PC-9 (cell line): ENCODE measurements around the gene SGSM1. TPM values are rescaled to one million over a fixed set of nuclear protein-coding genes. Genes with fewer than 3 reads are reported as not detected.

ENCODE experiments used
- BruUV-seq: library from RNA; stranded (reverse); fragments of 400-500 nt; replicated peaks from 2 replicates; lab custom pipeline; 2021; lab: Mats Ljungman, UMichigan
- CTCF ChIA-PET: fragments of 300-600 bp; sonication (Branson Sonifier 250); formaldehyde crosslinking; loops from one replicate; lab custom pipeline; 2022; ENCODE audit warnings: antibody characterized with exemption; lab: Charles Lee
- POLR2A ChIA-PET: fragments of 300-600 bp; sonication (Branson Sonifier 250); formaldehyde crosslinking; loops from one replicate; lab custom pipeline; 2022; ENCODE audit warnings: antibody characterized with exemption; ENCODE audit not compliant: unreplicated experiment; lab: Charles Lee
- DNase-seq, 2 experiments: peaks; one replicate each; pipeline versions ENCODE4 v3.0.0 to v3.0.0-alpha.2; 2015 to 2022; ENCODE audit warnings: mixed read lengths in 1 of 2
- H2AFZ ChIP-seq: fragments of 200-600 bp; sonication (generic); 2 replicates; pipeline ENCODE4 v1.8.1; 2017; ENCODE audit warnings: antibody characterized with exemption
- H3F3A ChIP-seq: fragments of 200-600 bp; sonication (generic); 2 replicates; pipeline ENCODE4 v1.8.1; 2017; ENCODE audit warnings: antibody characterized with exemption, mild to moderate bottlenecking, low read depth; ENCODE audit not compliant: insufficient read depth
- H3K27ac ChIP-seq: fragments of 200-600 bp; sonication (generic); 2 replicates; pipeline ENCODE4 v1.6.1; 2016; ENCODE audit warnings: mixed run types
- H3K27me3 ChIP-seq: fragments of 200-600 bp; sonication (generic); 2 replicates; pipeline ENCODE4 v1.6.1; 2016; ENCODE audit warnings: low read depth, mixed run types; ENCODE audit not compliant: insufficient read depth
- H3K36me3 ChIP-seq: fragments of 200-600 bp; sonication (generic); 2 replicates; pipeline ENCODE4 v1.6.1; 2016; ENCODE audit warnings: low read depth, mixed run types
- H3K4me1 ChIP-seq: fragments of 200-600 bp; sonication (generic); replicated peaks from 2 replicates; pipeline ENCODE4 v1.6.1; 2016; ENCODE audit warnings: mixed run types; ENCODE audit not compliant: insufficient read depth
- H3K4me2 ChIP-seq: fragments of 200-600 bp; sonication (generic); 2 replicates; pipeline ENCODE4 v1.6.1; 2017; ENCODE audit warnings: mixed run types
- H3K4me3 ChIP-seq: fragments of 200-600 bp; sonication (generic); 2 replicates; pipeline ENCODE4 v1.6.1; 2016; ENCODE audit warnings: mixed run types
- H3K79me2 ChIP-seq: fragments of 200-600 bp; sonication (generic); 2 replicates; pipeline ENCODE4 v1.6.1; 2017; ENCODE audit warnings: low read depth, mixed run types
- H3K9me2 ChIP-seq: fragments of 200-600 bp; sonication (generic); 2 replicates; pipeline ENCODE4 v1.8.1; 2017; ENCODE audit warnings: mild to moderate bottlenecking; ENCODE audit not compliant: insufficient read depth
- H3K9me3 ChIP-seq: fragments of 200-600 bp; sonication (generic); 2 replicates; pipeline ENCODE4 v1.8.1; 2016; ENCODE audit warnings: low read depth; ENCODE audit not compliant: insufficient read depth
- H4K20me1 ChIP-seq: fragments of 200-600 bp; sonication (generic); 2 replicates; pipeline ENCODE4 v1.8.1; 2017; ENCODE audit not compliant: insufficient read depth
- EZH2 ChIP-seq: fragments of 200-600 bp; sonication (generic); IDR thresholded peaks from 2 replicates; pipeline ENCODE4 v1.8.0; 2017; ENCODE audit warnings: antibody characterized with exemption, low read depth
- intact Hi-C: fragments of 100-400 bp; cut with micrococcal nuclease; formaldehyde crosslinking; loops from one replicate; pipeline ENCODE4 v1.10.0; 2022; ENCODE audit not compliant: unreplicated experiment
- total RNA-seq: library from RNA; stranded (reverse); gene quantifications from 2 replicates; pipeline ENCODE4 v1.2.3, GENCODE V29; 2021
- TF ChIP-seq, protein P1 (sequence below): fragments of 200-600 bp; sonication (generic); conservative IDR thresholded peaks from 2 replicates; pipeline ENCODE4 v1.6.1; 2017; ENCODE audit warnings: mixed run types, antibody characterized with exemption, mild to moderate bottlenecking, moderate library complexity

The SGSM1 gene
- total RNA-seq, 1 experiment from 2014 or later, result 0.48 TPM

DNA sequence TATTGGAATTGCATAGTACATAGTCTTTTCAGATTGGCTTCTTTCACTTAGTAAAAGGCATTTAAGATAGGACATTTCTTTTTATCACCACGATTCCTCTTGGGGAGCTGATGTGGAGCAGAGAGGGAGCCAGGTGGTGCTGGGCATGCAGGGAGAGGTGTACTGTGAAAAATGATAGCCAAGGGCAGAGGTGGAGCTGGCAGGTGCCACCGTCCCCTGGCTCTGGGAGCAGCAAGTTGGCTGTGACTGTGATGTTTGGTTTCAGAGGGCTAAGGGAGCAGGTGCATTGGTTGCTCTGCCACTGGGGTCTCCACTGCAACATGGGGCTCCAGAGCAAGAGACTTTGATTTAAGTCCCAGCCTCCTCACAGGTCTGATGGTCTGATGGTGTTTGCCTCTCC, 16.5 kb downstream of the SGSM1 start:
- H2AFZ ChIP-seq, result no peak overlapping the region
- H3K36me3 ChIP-seq, result no peaks in the 10 kb centered on the region
- TF ChIP-seq EZH2, result no peak
- TF ChIP-seq, protein P1, sequence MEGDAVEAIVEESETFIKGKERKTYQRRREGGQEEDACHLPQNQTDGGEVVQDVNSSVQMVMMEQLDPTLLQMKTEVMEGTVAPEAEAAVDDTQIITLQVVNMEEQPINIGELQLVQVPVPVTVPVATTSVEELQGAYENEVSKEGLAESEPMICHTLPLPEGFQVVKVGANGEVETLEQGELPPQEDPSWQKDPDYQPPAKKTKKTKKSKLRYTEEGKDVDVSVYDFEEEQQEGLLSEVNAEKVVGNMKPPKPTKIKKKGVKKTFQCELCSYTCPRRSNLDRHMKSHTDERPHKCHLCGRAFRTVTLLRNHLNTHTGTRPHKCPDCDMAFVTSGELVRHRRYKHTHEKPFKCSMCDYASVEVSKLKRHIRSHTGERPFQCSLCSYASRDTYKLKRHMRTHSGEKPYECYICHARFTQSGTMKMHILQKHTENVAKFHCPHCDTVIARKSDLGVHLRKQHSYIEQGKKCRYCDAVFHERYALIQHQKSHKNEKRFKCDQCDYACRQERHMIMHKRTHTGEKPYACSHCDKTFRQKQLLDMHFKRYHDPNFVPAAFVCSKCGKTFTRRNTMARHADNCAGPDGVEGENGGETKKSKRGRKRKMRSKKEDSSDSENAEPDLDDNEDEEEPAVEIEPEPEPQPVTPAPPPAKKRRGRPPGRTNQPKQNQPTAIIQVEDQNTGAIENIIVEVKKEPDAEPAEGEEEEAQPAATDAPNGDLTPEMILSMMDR, result no peak
- no peaks in the 10 kb centered on the region for H3F3A ChIP-seq
- peaks cover 9% of the 10 kb centered on the region; the same call in 1 of the 2 replicates for H3K27me3 ChIP-seq
- no peak overlapping the region for H3K4me2 ChIP-seq
- H3K9me3 ChIP-seq, result no peaks in the 10 kb centered on the region
- no peak overlapping the region for H3K4me3 ChIP-seq
- H4K20me1 ChIP-seq, result no peaks in the 10 kb centered on the region
- H3K27ac ChIP-seq, result no peak overlapping the region
- ChIA-PET CTCF (no interaction called here), POLR2A (no interaction called here)
- H3K9me2 ChIP-seq, result no peaks in the 10 kb centered on the region
- H3K79me2 ChIP-seq, result no peaks in the 10 kb centered on the region
- intact Hi-C loops, result no loop called here
- H3K4me1 ChIP-seq, result no peaks in the 10 kb centered on the region
- no peak for DNase-seq
- BruUV-seq, result no TSS peak

DNA sequence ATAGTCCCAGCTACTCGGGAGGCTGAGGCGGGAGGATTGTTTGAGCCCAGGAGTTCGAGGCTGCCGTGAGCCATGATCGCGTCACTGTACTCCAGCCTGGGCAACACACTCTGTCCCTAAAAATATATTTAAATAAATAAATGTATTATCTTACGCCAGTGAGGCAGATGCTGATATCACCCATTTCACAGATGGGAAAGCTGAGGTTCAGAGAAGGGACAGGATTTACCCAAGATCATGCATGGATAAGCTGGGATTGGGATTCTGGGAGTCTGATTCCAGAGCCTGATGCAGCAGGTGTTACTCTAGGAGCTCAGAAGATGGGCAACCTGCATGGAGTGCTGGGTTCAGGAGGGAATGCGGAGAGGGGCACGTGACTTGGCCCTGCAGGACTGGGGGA, 17.8 kb downstream of the SGSM1 start:
- Histone ChIP-seq H3K4me1 (no peaks in the 10 kb centered on the region), H4K20me1 (no peaks in the 10 kb centered on the region), H3K4me3 (no peak overlapping the region), H3K9me2 (no peaks in the 10 kb centered on the region), H3K27ac (no peak overlapping the region), H3K36me3 (no peaks in the 10 kb centered on the region), H2AFZ (no peak overlapping the region), H3K9me3 (no peaks in the 10 kb centered on the region), H3K79me2 (no peaks in the 10 kb centered on the region), H3F3A (no peaks in the 10 kb centered on the region), H3K27me3 (peaks cover 9% of the 10 kb centered on the region; the same call in 1 of the 2 replicates), H3K4me2 (no peak overlapping the region)
- TF ChIP-seq EZH2, result no peak
- TF ChIP-seq, protein P1, result no peak
- ChIA-PET POLR2A (no interaction called here), CTCF (no interaction called here)
- DNase-seq, result no peak
- intact Hi-C loops, result no loop called here
- BruUV-seq, result no TSS peak

DNA sequence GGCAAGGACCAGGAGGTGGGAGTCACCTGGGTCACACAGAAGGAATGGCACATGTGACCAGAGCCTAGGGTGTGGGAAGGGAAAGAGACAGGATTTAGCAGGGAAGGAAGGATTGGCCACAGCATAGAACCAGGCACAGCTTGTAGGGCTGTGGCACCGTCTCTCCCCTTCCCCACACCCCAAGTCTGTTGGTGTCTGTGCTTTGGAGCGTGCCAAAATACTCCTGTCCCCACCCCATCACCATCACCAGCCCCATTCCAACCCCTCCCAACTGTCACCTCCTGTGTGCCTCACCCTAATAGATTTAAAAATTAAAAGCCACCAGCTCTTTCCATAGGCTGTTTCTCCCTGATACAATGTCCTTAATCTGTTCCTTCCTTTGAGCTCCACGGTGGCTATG, 18.2 kb downstream of the SGSM1 start:
- H3K9me3 ChIP-seq, result no peaks in the 10 kb centered on the region
- H3F3A ChIP-seq, result no peaks in the 10 kb centered on the region
- no peak overlapping the region for H3K4me3 ChIP-seq
- H3K4me1 ChIP-seq, result no peaks in the 10 kb centered on the region
- BruUV-seq, result no TSS peak
- CTCF ChIA-PET, result no interaction called here
- DNase-seq, result no peak
- H3K79me2 ChIP-seq, result no peaks in the 10 kb centered on the region
- no peaks in the 10 kb centered on the region for H3K9me2 ChIP-seq
- intact Hi-C loops, result no loop called here
- H3K4me2 ChIP-seq, result no peak overlapping the region
- peaks cover 9% of the 10 kb centered on the region; the same call in 1 of the 2 replicates for H3K27me3 ChIP-seq
- no peaks in the 10 kb centered on the region for H3K36me3 ChIP-seq
- H2AFZ ChIP-seq, result no peak overlapping the region
- H4K20me1 ChIP-seq, result no peaks in the 10 kb centered on the region
- POLR2A ChIA-PET, result no interaction called here
- H3K27ac ChIP-seq, result no peak overlapping the region
- TF ChIP-seq EZH2, result no peak
- TF ChIP-seq, protein P1, result no peak
